ENCODE results near the gene BSG. TPM values are rescaled to one million over a fixed set of nuclear protein-coding genes. Genes with fewer than 3 reads are reported as not detected.

BSG gene
- total RNA-seq, 1 donor from 2014 or later = 396 TPM

- DNase-seq (ENCODE audit: low spot score) = no peak
These were observed 32.9 kb upstream of the BSG start for GRCh38 chr19:539429-540030.

GRCh38 chr19:540867-541637 lies 31.3 kb upstream of the BSG start:
- DNase-seq (ENCODE audit: low spot score) = no peak

DNA sequence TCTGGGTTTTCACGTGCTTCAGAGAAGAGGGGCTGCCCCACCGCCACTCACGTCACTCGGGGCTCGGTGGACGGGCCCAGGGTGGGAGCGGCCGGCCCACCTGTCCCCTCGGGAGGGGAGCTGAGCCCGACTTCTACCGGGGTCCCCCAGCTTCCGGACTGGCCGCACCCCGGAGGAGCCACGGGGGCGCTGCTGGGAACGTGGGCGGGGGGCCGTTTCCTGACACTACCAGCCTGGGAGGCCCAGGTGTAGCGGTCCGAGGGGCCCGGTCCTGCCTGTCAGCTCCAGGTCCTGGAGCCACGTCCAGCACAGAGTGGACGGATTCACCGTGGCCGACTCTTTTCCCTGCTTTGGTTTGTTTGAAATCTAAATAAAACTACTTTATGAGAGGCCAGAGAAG lies 30.7 kb upstream of the BSG start:
- no peak for DNase-seq (ENCODE audit: low spot score)

GRCh38 chr19:542173-542866 lies 30.1 kb upstream of the BSG start:
- no peak for DNase-seq (ENCODE audit: low spot score)

DNA sequence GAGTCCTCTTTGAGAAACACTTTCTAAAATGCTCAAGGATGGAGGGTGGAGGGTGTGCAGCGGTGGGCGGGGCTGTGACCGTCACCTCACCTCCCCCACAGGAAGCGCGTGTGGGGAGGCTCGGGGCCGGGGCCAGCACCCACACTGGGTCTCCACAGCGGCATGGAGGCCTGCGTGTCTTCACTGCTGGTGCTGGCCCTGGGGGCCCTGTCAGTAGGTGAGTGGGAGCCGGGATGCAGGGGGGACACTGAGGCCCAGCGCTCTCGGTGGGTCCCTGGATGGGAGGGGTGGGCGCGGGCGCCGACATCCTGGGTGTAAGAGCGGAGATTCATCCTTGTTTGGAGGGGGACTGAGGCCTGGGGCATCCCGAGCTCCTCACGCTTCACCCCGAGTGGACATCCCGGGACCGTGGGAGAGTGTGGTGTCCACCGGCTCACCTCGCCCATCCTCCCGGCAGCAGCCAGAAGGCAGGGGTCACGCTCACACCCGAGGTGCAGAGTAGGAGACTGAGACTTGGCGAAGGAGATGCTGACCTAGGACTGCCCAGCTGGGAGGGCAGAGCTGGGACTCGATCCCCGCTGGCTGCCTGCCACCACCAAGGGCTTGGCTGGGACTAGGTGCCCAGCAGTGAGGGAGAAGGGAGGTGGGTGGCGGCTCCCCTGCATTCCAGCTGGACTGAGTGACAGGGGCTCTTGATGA lies 28.3 kb upstream of the BSG start, which contains the start of gene GZMM:
GZMM (plus strand) TSS at position 144 of the 699 bp plus-strand sequence; CDS start at position 163, 19 bp downstream.
- DNase-seq (ENCODE audit: low spot score) = no peak

DNA sequence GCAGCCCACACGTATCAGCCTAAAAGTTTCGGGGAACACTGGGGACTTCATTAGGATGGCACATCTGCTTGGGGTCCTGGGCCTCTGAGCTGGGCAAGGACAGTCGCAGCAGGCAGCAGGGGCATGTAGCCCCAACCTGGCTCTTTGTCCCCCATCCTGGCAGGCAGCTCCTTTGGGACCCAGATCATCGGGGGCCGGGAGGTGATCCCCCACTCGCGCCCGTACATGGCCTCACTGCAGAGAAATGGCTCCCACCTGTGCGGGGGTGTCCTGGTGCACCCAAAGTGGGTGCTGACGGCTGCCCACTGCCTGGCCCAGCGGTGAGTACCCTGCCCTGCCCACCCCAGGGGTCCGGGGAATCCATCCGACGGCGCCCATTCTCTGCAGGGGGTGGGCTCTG lies 25.3 kb upstream of the BSG start:
- DNase-seq (ENCODE audit: low spot score) = no peak

- no peak for DNase-seq (ENCODE audit: low spot score)
These were observed 24.3 kb upstream of the BSG start for GRCh38 chr19:547836-548720.

DNA sequence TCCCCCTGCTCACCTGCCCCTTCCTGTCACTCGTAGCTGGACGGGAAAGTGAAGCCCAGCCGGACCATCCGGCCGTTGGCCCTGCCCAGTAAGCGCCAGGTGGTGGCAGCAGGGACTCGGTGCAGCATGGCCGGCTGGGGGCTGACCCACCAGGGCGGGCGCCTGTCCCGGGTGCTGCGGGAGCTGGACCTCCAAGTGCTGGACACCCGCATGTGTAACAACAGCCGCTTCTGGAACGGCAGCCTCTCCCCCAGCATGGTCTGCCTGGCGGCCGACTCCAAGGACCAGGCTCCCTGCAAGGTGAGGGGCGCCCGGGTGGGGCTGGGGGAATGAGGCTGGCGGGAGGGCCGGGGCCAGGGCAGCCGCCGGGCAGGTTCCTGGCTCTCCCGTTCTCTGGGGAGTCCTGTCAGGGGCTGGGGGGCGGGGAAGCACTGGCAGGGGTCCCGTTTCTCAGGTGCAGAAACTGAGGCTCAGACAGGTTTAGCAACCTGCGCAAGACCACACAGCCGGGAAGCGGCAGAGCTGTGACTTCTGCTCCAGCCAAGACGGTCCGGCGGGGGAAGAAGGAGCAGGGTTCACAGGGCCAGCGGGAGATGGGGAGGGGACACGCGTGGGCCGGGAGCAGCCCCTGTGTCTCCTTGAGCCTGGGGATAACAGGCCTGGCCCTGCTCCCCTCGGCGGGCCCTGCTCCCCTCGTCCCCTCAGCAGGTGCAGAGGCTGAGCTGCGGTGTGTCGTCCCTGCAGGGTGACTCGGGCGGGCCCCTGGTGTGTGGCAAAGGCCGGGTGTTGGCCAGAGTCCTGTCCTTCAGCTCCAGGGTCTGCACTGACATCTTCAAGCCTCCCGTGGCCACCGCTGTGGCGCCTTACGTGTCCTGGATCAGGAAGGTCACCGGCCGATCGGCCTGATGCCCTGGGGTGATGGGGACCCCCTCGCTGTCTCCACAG lies 23.2 kb upstream of the BSG start:
- no peak for DNase-seq (ENCODE audit: low spot score)

DNA sequence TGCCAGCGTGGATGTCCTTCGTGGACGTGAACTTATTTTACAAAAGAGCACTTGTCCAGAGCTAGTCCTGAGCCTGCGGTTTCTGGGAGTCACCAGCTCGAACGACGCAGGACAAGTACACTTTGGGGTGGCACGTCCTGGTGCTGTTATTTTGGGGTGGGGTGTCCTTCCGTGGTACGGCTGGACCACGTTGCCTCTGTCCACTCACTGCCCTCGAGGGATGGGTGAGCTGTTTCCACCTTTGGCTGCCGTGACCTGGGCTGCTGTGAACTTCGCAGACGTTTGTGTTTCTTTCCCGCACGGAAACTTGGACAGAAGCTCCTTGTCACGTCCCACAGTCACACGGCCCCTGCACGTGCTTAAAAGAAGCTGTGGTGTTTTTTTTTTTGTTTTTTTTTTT lies 17.6 kb upstream of the BSG start:
- DNase-seq (ENCODE audit: low spot score) = no peak

- DNase-seq (ENCODE audit: low spot score) = no peak
These were observed 17.0 kb upstream of the BSG start for GRCh38 chr19:555474-555808.

DNA sequence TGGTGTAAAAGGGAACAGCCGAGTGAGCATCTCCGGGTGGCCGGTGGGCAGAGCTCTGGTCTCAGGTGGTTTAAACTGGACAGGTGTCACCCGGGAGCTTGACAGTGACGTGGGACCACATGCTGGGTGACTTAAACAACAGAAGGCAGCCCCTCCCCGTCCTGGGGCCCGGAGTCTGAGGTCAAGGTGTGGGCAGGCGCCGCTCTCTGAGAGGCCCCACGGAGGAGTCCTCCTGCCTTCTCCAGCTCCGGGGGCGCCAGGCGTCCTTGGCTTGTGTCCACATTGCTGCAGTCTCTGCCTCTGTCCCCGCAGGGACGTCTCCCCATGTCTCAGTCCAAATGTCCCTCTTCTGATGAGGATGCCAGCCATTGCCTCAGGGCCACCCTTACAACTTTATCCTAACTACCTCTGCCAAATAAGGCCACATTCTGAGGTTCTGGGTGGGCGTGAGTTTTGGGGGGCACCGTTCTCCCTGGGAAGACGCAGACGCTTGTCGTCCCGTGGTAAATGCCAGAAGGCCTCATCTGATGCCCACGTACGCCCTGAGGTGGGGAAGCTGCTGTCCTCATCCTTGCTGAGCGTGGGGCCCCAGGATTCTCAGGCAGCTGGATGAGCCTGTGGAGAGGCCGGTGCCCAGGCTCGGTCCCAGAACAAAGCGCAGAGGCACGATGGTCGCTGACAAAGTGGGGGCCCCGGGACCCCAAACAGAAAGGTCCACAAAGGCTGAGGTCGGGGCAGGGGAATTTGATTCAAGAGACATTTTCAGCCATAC lies 15.6 kb upstream of the BSG start:
- DNase-seq (ENCODE audit: low spot score) = no peak

- DNase-seq (ENCODE audit: low spot score) = no peak
These were observed 13.5 kb upstream of the BSG start for GRCh38 chr19:558770-559439.

GRCh38 chr19:560121-560520 lies 12.3 kb upstream of the BSG start:
- DNase-seq (ENCODE audit: low spot score) = no peak

DNA sequence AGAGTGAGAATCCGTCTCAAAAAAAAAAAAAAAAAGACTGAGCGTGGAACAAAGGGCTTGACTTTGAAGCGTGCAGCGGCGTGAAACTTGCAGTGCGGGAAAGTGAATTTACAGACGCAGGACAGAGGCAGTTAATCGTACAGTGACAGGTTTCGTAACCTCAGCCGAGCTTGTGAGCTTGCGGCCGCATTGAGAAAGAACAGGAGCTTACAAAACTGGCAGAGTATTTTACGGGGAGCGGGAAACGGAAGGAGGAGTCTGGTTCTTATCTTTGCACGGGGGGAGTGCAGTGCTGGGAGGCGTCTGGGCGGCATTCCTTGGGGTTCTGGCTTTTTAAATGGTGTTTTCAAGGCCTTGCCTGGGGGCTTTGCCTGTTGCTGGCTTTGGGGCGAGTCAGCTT lies 6.0 kb upstream of the BSG start:
- DNase-seq (ENCODE audit: low spot score) = no peak

DNA sequence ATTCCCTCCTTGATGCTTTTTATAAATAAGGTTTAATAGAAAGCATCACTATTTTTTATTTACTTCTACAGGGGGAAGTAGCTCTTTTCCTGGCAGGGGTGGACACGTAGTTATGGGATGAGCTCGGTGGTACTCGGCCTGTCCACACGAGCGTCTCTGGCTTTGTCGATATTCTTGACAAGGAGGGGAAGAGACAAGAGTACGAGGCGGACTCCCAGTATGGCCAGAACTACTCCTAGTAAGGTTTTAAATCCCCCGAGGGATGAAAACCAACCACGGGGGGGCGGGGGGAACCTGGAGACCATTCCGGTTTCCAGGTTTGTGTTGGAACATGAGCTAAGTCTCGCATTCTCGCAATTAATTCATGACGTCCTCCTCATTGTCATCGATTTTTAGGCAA lies 5.6 kb upstream of the BSG start:
- DNase-seq (ENCODE audit: low spot score) = no peak

- no peak for DNase-seq (ENCODE audit: low spot score)
These were observed 5.0 kb upstream of the BSG start for GRCh38 chr19:567296-567900.

DNA sequence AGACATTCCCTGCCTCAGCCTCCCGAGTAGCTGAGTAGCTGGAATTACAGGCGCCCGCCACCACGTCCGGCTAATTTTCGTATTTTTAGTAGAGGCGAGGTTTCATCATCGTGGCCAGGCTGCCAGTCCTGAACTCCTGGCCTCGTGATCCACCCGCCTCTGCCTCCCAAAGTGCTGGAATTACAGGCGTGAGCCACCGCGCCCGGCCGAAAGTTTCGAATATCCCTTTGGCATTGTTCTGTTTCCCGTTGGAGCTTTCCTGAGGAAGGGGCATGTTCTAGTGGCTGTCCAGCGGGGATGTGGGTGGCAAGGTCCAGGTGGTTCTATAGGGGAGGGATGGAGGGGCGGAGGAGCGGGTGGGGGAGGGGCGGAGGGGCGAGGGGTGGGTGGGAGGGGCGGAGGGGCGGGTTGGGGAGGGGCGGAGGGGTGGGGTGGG lies 2.1 kb upstream of the BSG start:
- DNase-seq (ENCODE audit: low spot score) = no peak

All from mesenteric fat pad (tissue), 1 donor.